GM18505 (cell line): ENCODE measurements around the gene SLC17A1.

ENCODE experiments used
- ATAC-seq: cut with Tn5 transposase; IDR thresholded peaks from one replicate; pipeline ENCODE4 v1.9.1; 2021; ENCODE audit not compliant: unreplicated experiment
- POLR2A ChIP-seq: IDR thresholded peaks from 4 replicates; pipeline ENCODE4 v1.6.1; 2011; ENCODE audit warnings: borderline replicate concordance; ENCODE audit not compliant: insufficient read depth, insufficient read length; ENCODE audit errors: extremely low read depth

SLC17A1 gene

DNA sequence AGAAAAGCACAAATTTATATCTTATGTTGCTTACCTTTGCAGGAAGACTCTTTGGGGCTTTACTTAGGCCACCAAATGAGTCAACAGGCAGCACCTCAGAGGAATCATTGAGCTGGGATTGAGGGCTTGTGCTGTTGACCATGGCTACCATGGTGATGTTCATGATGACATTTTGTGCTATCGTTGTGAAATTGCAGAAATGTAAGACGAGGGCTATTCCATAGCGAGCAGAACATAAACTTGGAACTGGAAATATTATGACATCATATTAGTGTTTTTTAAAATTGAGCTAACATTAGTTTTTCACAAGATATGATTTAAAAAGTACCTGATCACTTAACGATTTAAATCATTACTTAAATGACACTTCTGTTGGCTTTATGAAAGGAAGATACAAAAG lies 30.3 kb upstream of the SLC17A1 start:
- no peak for TF ChIP-seq POLR2A
- ATAC-seq = no peak

DNA sequence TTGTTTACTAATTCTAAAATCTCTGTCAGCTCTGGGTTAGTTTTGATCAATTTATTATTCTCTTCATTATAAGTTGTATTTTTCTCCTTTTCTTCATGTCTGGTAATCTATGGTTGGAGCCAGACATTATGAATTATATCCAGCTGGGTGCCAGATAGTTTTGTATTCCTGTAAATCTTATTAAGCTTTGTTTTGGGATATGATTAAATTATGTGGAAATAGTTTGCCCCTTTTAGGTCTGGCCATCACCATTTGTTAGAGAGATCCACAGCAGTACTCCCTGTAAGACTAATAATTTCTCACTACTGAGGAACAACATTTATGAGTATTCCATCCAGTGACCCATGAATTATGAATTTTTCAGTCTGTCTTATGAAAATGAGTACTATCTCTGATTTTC lies 20.9 kb upstream of the SLC17A1 start:
- ATAC-seq = no peak
- no peak for TF ChIP-seq POLR2A

DNA sequence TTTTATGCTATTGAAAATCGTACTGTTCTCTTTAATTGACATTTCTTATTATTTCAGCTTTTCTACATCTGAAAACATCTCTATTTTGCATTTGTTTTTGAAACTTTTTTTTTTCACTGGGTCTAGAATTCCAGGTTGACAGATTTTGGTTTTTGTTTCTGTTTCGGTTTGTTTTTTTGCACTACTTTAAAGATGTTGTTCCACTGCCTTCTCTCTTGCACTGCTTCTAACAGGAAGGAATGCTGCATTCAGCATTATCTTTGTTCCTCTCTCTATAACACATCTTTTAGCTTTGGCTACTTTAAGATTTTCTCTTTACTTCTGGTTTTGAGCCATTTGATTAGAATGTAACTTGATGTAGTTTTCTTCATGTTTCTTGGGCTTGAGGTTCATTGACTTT lies 20.1 kb upstream of the SLC17A1 start:
- no peak for TF ChIP-seq POLR2A
- ATAC-seq = no peak

DNA sequence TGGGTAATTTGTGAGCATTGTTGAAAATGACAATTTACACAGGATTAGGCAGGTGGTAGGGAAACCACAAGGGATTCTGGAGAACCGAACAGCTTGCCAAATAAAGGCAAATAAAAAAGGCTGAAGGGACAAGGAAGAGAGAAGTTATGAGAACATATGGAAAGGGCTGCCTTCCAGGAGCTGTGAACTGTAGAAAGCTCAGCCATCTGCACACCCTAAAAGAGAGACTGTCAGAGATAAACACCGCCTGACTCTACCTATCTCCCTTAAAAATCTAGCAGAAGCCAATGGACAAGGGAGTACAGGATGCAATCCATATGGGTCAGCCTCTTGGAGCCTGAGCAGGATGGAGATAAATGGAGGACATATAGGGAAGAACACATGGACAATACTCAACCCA lies 12.7 kb upstream of the SLC17A1 start:
- no peak for TF ChIP-seq POLR2A
- no peak for ATAC-seq

DNA sequence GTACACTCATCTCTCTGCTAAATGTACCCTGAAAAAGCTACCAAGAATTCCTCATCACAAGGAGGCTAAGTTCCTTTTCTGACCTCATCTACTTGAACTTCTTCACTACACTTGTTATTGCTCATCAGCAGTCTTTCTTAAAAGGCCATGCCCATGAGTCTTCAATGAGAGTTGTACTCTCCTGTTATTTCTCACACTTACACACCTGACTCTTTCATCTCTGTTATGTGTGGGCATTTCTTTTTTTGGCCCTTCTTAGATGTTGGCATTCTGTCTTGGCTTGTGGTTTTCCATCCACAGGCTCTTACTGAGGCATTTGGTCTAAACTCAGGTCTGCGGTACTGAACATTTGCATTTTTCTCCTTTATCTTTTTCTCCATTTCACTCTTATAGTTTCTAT lies 10.7 kb upstream of the SLC17A1 start:
- no peak for TF ChIP-seq POLR2A
- peak; percentile 73 for ATAC-seq

DNA sequence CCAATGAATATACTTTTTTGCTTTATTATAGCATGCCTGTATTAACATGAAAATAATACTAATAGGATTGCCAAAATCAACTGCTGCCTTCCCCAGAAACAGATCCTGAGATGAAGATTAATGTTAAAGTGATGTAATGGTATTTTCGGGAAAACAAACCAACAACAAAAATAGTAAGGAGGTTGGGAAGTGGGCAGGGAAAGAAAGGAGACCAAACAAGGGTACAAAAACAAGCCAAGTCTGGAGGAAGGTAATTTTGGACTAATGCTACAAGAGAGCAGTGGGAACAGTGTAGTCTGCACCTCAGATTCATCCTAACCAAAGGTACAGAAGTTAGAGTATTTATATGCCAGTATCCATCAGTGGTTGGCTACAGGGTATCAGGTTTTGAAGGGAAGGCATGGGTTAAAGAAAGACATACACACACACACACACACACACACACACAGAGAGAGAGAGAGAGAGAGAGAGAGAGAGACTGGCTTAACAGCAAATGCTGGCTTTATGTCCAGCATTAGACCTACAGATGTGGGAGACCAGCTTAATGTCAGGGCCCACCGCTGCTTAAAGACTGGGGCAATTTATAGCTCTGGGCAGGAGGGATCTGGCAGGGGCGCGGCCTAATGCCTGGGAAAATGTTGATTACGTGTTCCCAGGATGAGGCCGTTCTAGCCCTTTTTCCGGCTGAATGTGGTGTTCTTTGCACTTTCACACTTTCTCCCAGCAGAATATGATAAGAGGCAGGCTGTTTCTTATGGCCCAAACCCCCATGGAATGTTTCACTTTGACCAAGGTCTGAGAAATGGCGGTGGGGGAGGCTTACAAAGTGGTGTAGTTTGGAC lies 3.8 kb upstream of the SLC17A1 start:
- no peak for ATAC-seq
- TF ChIP-seq POLR2A = no peak

DNA sequence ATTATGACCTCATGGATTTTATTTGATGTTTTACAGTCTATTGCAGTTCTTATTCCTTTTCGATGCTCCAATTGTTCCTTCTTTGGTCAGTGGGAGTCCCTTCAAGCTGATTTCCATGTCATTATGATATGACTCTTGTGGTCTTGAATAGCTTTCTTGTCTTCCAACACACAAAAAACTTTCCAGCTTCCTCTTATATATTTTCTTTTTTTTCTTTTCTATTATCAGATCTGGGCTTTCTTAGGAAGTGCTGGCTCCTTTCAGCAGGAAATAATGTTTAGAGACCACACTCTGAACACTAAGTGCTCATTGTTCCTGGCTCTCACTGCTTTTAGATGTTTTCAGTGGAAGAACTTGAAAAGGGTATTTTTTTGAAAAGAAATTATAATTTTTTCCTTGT lies 3.1 kb upstream of the SLC17A1 start:
- no peak for TF ChIP-seq POLR2A

DNA sequence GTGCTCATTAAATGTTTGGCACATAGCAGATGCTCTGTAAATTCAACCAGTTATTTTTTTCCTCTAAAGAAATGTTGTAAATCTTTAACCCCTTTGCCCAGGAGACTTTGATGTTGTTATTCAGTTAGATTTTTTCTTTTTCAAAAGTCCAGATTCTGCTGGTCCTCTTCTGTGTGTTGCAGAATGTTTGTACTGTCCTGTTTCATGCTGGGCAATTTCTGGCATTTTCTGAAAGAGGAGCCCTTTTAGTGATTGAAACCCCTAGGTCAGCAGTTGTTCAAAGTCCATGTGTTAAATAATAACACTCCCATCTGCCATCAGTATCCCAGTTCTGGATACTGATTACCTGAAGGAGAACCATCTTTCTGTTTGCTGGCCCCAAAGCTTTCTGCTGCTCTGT lies 1.3 kb upstream of the SLC17A1 start:
- ATAC-seq = no peak
- no peak for TF ChIP-seq POLR2A

More for the DNA sequence above, 3.1 kb upstream of the SLC17A1 start:
- ATAC-seq = no peak

DNA sequence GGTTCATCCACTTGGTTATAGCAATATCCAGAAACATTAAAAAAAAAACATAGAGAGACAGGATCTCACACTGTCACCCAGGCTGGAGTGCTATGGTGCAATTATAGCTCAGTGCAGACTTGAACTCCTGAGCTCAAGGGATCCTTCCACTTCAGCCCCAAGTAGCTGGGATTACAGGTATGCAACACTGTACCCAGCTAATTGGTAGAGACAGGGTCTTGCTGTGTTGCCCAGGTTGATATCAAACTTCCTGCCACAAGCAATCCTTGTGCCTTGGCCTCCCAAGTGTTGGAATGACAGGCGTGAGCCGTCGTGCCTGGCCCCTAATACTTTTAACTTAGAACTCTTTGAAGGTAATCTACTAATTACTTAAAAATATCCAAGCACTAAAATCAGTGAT lies 818 bp upstream of the SLC17A1 start:
- no peak for ATAC-seq
- TF ChIP-seq POLR2A = no peak

DNA sequence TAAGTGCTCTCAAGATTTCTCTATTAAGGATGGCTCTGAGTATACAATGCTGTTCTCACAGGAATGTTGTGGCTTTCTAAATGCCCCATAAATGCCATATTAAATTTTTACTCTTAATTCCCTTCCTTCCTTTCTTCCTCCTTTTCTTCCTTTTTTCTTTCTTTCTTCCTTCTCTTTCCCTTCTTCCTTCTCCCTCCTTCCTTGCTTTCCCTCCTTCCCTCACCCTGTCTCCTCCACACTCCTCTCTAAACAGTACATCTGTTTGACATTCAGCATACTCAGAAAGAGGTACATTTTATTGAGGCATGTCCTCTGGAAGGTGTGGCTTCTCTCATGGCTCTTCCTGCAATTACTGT lies 433 bp upstream of the SLC17A1 start:
- ATAC-seq = no peak

DNA sequence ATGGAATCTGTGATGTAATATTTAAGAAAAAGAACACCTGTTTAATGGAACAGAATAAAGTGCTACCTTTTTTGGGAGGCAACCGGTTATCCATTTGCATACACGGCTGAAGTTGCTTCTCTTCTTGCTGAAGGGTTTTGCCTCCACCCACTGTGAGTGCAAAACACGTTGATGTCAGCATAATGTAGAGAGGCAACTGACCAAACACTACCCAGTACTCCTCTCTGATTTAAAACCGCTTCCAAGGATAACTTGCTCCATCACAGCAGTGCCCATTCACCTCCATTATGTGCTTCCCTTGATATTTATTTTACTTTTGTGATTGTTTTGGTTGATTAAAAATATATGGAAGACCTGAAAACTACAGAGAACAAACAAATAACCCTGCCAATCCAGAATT lies 1.4 kb downstream of the SLC17A1 start:
- TF ChIP-seq POLR2A = no peak
- ATAC-seq = no peak

More for the DNA sequence above, 433 bp upstream of the SLC17A1 start:
- TF ChIP-seq POLR2A = no peak

DNA sequence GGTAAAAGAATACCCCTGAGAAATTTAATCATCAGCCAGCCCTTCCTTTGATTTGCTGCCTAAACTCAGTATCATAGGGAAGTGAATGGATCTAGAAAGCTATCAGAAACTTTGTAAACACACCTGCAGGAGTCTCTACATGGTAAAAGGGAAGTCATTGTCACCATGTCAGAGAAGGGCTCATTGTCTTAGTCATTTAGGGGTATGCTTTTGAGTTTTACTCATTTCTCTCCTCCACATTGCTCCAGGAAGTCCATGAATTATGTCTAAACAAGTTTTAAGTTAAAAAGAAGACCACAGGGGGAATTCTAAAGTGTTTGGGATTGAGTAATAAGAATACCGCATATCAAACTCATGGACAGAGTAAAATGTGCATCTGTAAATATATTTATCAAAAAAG lies 2.5 kb downstream of the SLC17A1 start:
- no peak for ATAC-seq
- TF ChIP-seq POLR2A = no peak

DNA sequence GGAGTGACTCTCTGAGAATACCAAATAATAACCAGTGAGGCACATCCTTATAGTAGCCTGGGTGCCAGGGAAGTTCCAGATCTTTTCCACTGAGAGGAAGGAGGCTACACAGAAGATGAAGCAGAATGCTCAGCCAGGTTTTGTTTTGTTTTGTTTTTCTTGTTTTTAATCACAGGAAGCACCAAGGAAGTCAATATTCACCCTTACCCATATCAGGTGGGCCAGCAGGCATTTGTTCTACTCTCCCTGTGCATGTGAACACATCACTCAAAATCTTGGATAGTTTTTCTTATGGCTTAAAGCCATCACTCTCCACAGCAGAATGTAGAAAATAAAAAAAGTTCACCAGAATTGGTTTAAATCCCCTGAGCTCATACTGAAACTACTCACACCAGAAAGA lies 10.5 kb downstream of the SLC17A1 start:
- no peak for ATAC-seq
- no peak for TF ChIP-seq POLR2A

DNA sequence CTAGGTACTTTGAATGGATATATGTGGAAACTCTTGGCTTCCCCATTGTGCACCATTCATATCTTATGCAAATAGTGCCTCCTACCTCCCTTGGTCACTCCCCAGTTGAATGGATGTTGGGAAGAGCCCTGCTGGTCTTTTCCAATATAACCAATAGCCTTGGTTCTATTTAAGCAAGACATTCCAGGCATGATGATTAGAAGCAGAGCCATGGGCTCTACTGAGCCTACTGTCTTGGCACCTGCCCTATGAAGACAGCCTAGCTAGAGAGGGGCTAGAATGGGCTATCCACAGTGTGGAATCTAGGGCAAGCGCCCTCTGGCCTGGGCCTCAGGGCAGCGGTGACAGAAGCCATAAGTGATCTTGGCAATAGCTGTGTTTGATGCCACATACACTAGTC lies 15.6 kb downstream of the SLC17A1 start:
- no peak for TF ChIP-seq POLR2A
- ATAC-seq = no peak

DNA sequence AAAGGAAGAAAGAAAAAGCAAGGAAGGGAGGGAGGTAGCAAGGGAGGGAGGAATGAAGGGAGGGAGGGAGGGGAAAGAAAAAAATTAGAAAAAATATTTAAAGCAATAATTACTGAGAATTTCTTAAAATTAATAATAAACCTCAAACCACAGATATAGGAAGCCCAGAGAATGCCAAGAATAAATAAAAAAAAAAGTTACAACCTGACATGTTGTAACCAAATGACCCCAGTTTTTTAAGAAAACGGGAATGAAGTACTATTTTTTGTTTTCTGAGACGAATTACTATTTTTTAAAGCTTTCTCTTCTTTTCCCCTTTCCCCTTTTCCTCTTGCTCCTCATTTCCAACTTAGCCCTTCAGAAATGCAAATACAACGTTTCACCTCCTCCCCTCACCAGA lies 16.7 kb downstream of the SLC17A1 start:
- ATAC-seq = no peak
- no peak for TF ChIP-seq POLR2A

DNA sequence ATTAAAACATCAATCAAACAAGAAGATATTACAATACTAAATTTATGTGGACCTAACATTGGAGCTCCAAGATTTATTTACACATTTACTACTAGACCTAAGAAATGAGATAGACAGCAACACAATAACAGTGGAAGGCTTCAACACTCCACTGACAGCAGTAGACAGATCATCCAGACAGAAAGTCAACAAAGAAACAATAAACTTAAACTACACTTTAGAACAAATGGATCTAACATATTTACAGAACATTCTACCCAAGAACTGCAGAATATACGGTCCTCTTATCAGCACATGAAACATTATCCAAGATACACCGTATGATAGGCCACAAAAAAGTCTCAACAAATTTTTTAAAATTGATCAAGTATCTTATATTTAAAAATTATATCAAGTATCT lies 27.0 kb downstream of the SLC17A1 start:
- ATAC-seq = no peak
- TF ChIP-seq POLR2A = no peak

DNA sequence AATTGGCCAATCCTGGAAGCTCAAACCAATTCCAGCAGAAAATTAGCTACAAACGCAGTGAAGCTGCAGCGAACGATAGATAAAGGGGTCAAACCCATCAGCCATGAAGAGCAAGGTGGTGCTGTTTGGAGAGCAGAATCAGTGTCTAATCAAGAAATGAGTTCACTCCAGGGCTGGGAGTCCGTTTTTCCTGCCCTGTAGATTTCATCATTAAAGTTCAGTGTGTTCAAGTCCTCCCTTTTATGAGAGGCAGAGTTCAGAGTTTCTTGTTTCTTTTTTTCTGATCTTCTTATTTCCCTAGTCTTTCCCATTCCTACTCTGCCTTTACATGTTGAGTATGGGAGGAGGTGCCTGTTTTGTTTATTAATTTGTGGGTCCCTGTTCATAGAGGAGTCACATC lies 30.4 kb downstream of the SLC17A1 start:
- no peak for TF ChIP-seq POLR2A
- no peak for ATAC-seq
